NCI-H146 treated with DMSO at 0.1 percent for 48 hours (cell line): ENCODE results near the gene FOXA2.
A peak's percentile ranks its signal among the peaks of the same experiment; 100 is the strongest.

Experiments
- DNase-seq: peaks from one replicate; lab custom pipeline; 2025; ENCODE audit not compliant: unreplicated experiment; lab: John Stamatoyannopoulos, UW

The FOXA2 gene

GRCh38 chr20:22584922-22585785 is 782 bp upstream of the FOXA2 start:
- peak; percentile 87 for DNase-seq

GRCh38 chr20:22583773-22584521 is 425 bp downstream of the FOXA2 start:
- peak; percentile 91 for DNase-seq

GRCh38 chr20:22582964-22583772 is 1.2 kb downstream of the FOXA2 start:
- no peak for DNase-seq

GRCh38 chr20:22582386-22582963 is 1.9 kb downstream of the FOXA2 start:
- peak; percentile 35 for DNase-seq

- DNase-seq = peak; percentile 69
Measured at GRCh38 chr20:22581437-22582385, 2.7 kb downstream of the FOXA2 start.

- DNase-seq = no peak
Measured at GRCh38 chr20:22579711-22580697, 4.4 kb downstream of the FOXA2 start.

GRCh38 chr20:22579119-22579427 is 5.3 kb downstream of the FOXA2 start:
- DNase-seq = peak; percentile 74

- DNase-seq = peak; percentile 74
Measured at GRCh38 chr20:22578221-22579118, 5.9 kb downstream of the FOXA2 start.

- DNase-seq = peak; percentile 36
Measured at GRCh38 chr20:22577515-22578220, 6.7 kb downstream of the FOXA2 start.

- DNase-seq = no peak
Measured at GRCh38 chr20:22576733-22577514, 7.4 kb downstream of the FOXA2 start.

GRCh38 chr20:22576273-22576672 is 8.1 kb downstream of the FOXA2 start:
- no peak for DNase-seq

GRCh38 chr20:22575737-22576136 is 8.6 kb downstream of the FOXA2 start:
- DNase-seq = no peak

GRCh38 chr20:22575087-22575721 is 9.2 kb downstream of the FOXA2 start:
- peak; percentile 100 for DNase-seq

- DNase-seq = no peak
Measured at GRCh38 chr20:22574545-22575086, 9.8 kb downstream of the FOXA2 start.

- no peak for DNase-seq
Measured at GRCh38 chr20:22572491-22572890, 11.9 kb downstream of the FOXA2 start.

GRCh38 chr20:22572023-22572422 is 12.3 kb downstream of the FOXA2 start:
- DNase-seq = no peak
